Measurements from ENCODE around the gene DEFB125. TPM values are rescaled to one million over a fixed set of nuclear protein-coding genes. Genes with fewer than 3 reads are reported as not detected.

DEFB125 gene
- total and polyA plus RNA-seq, 2 experiments from 2014 or later: not detected

DNA sequence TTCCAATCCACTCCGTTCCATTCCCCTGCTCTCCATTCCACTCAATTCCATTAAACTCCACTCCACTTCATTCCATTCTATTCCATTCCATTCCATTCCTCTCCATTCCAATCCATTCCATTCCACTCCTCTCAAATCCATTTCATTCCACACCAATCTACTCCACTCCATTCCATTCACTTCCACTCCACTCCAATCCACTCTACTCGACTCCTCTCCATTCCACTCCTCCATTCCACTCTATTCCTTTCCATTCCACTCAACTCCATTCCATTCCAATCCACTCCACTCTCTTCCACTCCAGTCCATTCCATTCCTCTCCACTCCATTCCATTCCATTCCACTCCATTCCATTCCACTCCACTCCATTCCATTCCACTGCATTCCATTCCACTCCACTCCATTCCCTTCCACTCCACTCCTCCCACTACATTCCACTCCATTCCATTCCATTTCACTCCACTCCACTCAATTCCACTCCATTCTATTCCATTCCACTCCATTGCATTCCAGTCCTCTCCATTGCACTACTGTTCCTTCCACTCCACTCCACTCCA lies 22.6 kb upstream of the DEFB125 start:
- H3K4me3 ChIP-seq: no peak overlapping the region
- peaks cover 3% of the 10 kb centered on the region for H3K36me3 ChIP-seq (ENCODE audit: insufficient read depth)
- no peaks in the 10 kb centered on the region for H3K36me3 Mint-ChIP-seq (ENCODE audit: low read depth)
- H3K4me3 Mint-ChIP-seq: no peak overlapping the region
- H3K27ac Mint-ChIP-seq: no peak overlapping the region
- TF ChIP-seq CTCF (conservative IDR thresholded peaks at IDR 0.05; ENCODE audit: low read depth in 2 of 2) (no peak), ZNF331 (CRISPR knock-in tag; IDR thresholded peaks at IDR 0.05; ENCODE audit: low read depth) (no peak), STAT1 (IDR thresholded peaks at IDR 0.05; ENCODE audit: unreplicated experiment) (no peak), ZNF114 (CRISPR knock-in tag; IDR thresholded peaks at IDR 0.05) (no peak), JUNB (IDR thresholded peaks at IDR 0.05; ENCODE audit: unreplicated experiment) (no peak), POLR2AphosphoS5 (IDR thresholded peaks at IDR 0.05; ENCODE audit: low read depth) (no peak), CREB1 (CRISPR knock-in tag; IDR thresholded peaks at IDR 0.05; ENCODE audit: low read depth) (no peak), EZH2 (IDR thresholded peaks at IDR 0.05; ENCODE audit: low read depth, unreplicated experiment) (no peak), ZNF462 (CRISPR knock-in tag; IDR thresholded peaks at IDR 0.05) (no peak), NANOG (IDR thresholded peaks at IDR 0.05; ENCODE audit: borderline replicate concordance) (no peak), EZH2phosphoT487 (IDR thresholded peaks at IDR 0.05; ENCODE audit: unreplicated experiment) (no peak)
- TF ChIP-seq, protein P1, sequence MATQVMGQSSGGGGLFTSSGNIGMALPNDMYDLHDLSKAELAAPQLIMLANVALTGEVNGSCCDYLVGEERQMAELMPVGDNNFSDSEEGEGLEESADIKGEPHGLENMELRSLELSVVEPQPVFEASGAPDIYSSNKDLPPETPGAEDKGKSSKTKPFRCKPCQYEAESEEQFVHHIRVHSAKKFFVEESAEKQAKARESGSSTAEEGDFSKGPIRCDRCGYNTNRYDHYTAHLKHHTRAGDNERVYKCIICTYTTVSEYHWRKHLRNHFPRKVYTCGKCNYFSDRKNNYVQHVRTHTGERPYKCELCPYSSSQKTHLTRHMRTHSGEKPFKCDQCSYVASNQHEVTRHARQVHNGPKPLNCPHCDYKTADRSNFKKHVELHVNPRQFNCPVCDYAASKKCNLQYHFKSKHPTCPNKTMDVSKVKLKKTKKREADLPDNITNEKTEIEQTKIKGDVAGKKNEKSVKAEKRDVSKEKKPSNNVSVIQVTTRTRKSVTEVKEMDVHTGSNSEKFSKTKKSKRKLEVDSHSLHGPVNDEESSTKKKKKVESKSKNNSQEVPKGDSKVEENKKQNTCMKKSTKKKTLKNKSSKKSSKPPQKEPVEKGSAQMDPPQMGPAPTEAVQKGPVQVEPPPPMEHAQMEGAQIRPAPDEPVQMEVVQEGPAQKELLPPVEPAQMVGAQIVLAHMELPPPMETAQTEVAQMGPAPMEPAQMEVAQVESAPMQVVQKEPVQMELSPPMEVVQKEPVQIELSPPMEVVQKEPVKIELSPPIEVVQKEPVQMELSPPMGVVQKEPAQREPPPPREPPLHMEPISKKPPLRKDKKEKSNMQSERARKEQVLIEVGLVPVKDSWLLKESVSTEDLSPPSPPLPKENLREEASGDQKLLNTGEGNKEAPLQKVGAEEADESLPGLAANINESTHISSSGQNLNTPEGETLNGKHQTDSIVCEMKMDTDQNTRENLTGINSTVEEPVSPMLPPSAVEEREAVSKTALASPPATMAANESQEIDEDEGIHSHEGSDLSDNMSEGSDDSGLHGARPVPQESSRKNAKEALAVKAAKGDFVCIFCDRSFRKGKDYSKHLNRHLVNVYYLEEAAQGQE (IDR thresholded peaks at IDR 0.05; ENCODE audit: unreplicated experiment): no peak
- TF ChIP-seq, protein P2, sequence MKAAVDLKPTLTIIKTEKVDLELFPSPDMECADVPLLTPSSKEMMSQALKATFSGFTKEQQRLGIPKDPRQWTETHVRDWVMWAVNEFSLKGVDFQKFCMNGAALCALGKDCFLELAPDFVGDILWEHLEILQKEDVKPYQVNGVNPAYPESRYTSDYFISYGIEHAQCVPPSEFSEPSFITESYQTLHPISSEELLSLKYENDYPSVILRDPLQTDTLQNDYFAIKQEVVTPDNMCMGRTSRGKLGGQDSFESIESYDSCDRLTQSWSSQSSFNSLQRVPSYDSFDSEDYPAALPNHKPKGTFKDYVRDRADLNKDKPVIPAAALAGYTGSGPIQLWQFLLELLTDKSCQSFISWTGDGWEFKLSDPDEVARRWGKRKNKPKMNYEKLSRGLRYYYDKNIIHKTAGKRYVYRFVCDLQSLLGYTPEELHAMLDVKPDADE (IDR thresholded peaks at IDR 0.05): no peak
- no peak overlapping the region for H2AFZ ChIP-seq
- H3K4me1 Mint-ChIP-seq: no peaks in the 10 kb centered on the region
- H3K27me3 Mint-ChIP-seq (ENCODE audit: insufficient read depth, low read depth, poor library complexity): no peaks in the 10 kb centered on the region
- no peak overlapping the region for H3K4me2 ChIP-seq
- H3K9me2 ChIP-seq (ENCODE audit: insufficient read depth): no peaks in the 10 kb centered on the region
- H3F3A ChIP-seq (replicated peaks; ENCODE audit: low read depth): no peaks in the 10 kb centered on the region
- no peaks in the 10 kb centered on the region for H4K20me1 ChIP-seq (replicated peaks; ENCODE audit: insufficient read depth)
- no peaks in the 10 kb centered on the region for H3K4me1 ChIP-seq (ENCODE audit: insufficient read depth)
- ATAC-seq (no peak), DNase-seq (ENCODE audit: low spot score) (no peak)
- H3K9me3 Mint-ChIP-seq: peaks cover 11% of the 10 kb centered on the region; the same call in 2 of the 3 replicates
- H3K27me3 ChIP-seq (ENCODE audit: insufficient read depth): no peaks in the 10 kb centered on the region
- no peaks in the 10 kb centered on the region for H3K79me2 ChIP-seq (replicated peaks; ENCODE audit: insufficient read depth)
- no peak overlapping the region for H3K27ac ChIP-seq (ENCODE audit: low read depth)
